Keratinocyte (primary cell): ENCODE results near the gene BSPH1. TPM values are rescaled to one million over a fixed set of nuclear protein-coding genes. Genes with fewer than 3 reads are reported as not detected.

ENCODE experiments used
- DNase-seq: peaks from one replicate; pipeline ENCODE4 v3.0.0-alpha.2; 2011; ENCODE audit warnings: low read depth, missing footprints, low spot score
- FAIRE-seq: peaks from 2 replicates; lab custom pipeline; 2011; peaks lifted over from hg19 to GRCh38; lab: Jason Lieb, UNC
- H2AFZ ChIP-seq: 2 replicates; pipeline ENCODE4 v1.6.0; 2012; ENCODE audit warnings: low read length, control low read depth, inconsistent platforms; ENCODE audit not compliant: control insufficient read depth
- H3K27ac ChIP-seq: 2 replicates; pipeline ENCODE4 v1.5.1; 2011; ENCODE audit warnings: low read length; ENCODE audit not compliant: control insufficient read depth, insufficient read depth
- H3K27me3 ChIP-seq: 3 replicates; pipeline ENCODE4 v1.6.0; 2011; ENCODE audit warnings: low read length; ENCODE audit not compliant: control insufficient read depth, insufficient read depth; ENCODE audit errors: extremely low read depth
- H3K36me3 ChIP-seq, 2 experiments: 2 replicates in 1 of 2; 3 replicates in 1 of 2; pipeline ENCODE4 v1.5.1; 2011; ENCODE audit warnings: low read length in 2 of 2, mild to moderate bottlenecking in 1 of 2; ENCODE audit not compliant: control insufficient read depth in 2 of 2, insufficient read depth in 2 of 2; ENCODE audit errors: extremely low read depth in 1 of 2
- H3K4me1 ChIP-seq: 3 replicates; pipeline ENCODE4 v1.5.1; 2011; ENCODE audit warnings: low read length; ENCODE audit not compliant: control insufficient read depth, insufficient read depth; ENCODE audit errors: extremely low read depth
- H3K4me2 ChIP-seq: 3 replicates; pipeline ENCODE4 v1.6.0; 2011; ENCODE audit warnings: low read depth, low read length; ENCODE audit not compliant: control insufficient read depth, insufficient read depth; ENCODE audit errors: extremely low read depth
- H3K4me3 ChIP-seq, 3 experiments: fragments of 200-600 bp in 1 of 3; sonication (generic) in 1 of 3; 2 replicates in 2 of 3; 3 replicates in 1 of 3; pipeline ENCODE4 v1.5.1; 2011 to 2016; ENCODE audit warnings: low read length in 3 of 3, mild to moderate bottlenecking in 3 of 3, control low read depth in 2 of 3, inconsistent platforms in 1 of 3, low read depth in 1 of 3, mixed read lengths in 1 of 3, mixed run types in 1 of 3, moderate library complexity in 1 of 3; ENCODE audit not compliant: control insufficient read depth in 2 of 3, insufficient read depth in 2 of 3; ENCODE audit errors: extremely low read depth in 1 of 3
- H3K79me2 ChIP-seq: 2 replicates; pipeline ENCODE4 v1.6.0; 2012; ENCODE audit warnings: low read length; ENCODE audit not compliant: control insufficient read depth, insufficient read depth
- H3K9ac ChIP-seq: 3 replicates; pipeline ENCODE4 v1.6.0; 2011; ENCODE audit warnings: low read length; ENCODE audit not compliant: control insufficient read depth, insufficient read depth; ENCODE audit errors: extremely low read depth
- H3K9me1 ChIP-seq: 3 replicates; pipeline ENCODE4 v1.6.0; 2011; ENCODE audit warnings: low read length; ENCODE audit not compliant: control insufficient read depth, insufficient read depth; ENCODE audit errors: extremely low read depth
- H3K9me3 ChIP-seq: 2 replicates; pipeline ENCODE4 v1.5.1; 2012; ENCODE audit warnings: low read depth, low read length; ENCODE audit not compliant: control insufficient read depth
- H4K20me1 ChIP-seq: 3 replicates; pipeline ENCODE4 v1.6.0; 2011; ENCODE audit warnings: low read length; ENCODE audit not compliant: control insufficient read depth, insufficient read depth; ENCODE audit errors: extremely low read depth
- EZH2 ChIP-seq: IDR thresholded peaks from one replicate; pipeline ENCODE4 v1.6.1; 2012; ENCODE audit warnings: inconsistent platforms, mild to moderate bottlenecking, low read length, moderate library complexity
- dilution Hi-C: fragments of 300-500 bp; cut with MboI; formaldehyde crosslinking; loops from one replicate; pipeline ENCODE4 v1.7.0; 2020; ENCODE audit warnings: low sequenced_read_pairs; ENCODE audit not compliant: extremely low pct_ligation_motif_present
- polyA plus RNA-seq, 5 experiments: library from polyadenylated mRNA; depleted of rRNA in 3 of 5; stranded (reverse) in 3 of 5; stranded (forward) in 1 of 5; unstranded in 1 of 5; fragments of >200 nt; gene quantifications; 1 replicate in 1 of 5; 2 replicates in 3 of 5; 3 replicates in 1 of 5; pipeline versions ENCODE4 v1.2.1 to v1.2.3, GENCODE V29; 2011 to 2012; ENCODE audit warnings: missing spikeins in 2 of 5, low read depth in 1 of 5, low replicate concordance in 1 of 5
- TF ChIP-seq, protein P1 (sequence below), 3 experiments: IDR thresholded peaks in 1 of 3; conservative IDR thresholded peaks in 1 of 3; optimal IDR thresholded peaks in 1 of 3; 2 replicates in 2 of 3; 3 replicates in 1 of 3; pipeline versions ENCODE3 to v1.5.1; 2011; ENCODE audit warnings: low read length in 3 of 3, mild to moderate bottlenecking in 3 of 3, moderate library complexity in 2 of 3, control low read depth in 1 of 3, inconsistent platforms in 1 of 3; ENCODE audit not compliant: insufficient read depth in 2 of 3; ENCODE audit errors: extremely low read depth in 1 of 3

BSPH1 gene
- polyA plus RNA-seq, 1 donor (not counting 4 experiments of a cell fraction or from before 2014, with no cell fraction given) = not detected

DNA sequence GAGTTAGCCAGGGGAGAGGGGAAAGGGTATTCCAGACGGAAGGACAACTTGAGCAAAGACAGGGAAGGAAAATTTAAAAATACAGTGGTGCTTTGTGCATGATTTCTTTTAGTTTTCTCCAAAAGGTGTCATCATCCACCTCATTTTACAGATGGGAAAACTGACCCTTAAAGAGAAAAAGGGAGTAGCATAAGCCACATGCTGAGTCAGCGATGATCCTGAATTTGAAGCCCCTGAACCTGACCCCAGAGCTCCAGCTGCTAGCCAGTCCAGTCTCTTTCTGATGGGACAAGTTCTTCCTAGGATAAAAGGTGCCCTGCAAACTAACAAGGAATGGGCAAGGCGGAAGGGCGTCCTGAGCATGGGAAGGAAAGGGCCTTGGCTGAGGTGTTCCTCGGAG is 41.6 kb upstream of the BSPH1 start:
- dilution Hi-C loops = no loop called here
- Histone ChIP-seq H3K9ac (no peak overlapping the region), H3K4me3 (no peak overlapping the region), H3K36me3 (no peaks in the 10 kb centered on the region), H3K4me1 (no peaks in the 10 kb centered on the region), H3K79me2 (no peaks in the 10 kb centered on the region), H3K9me3 (no peaks in the 10 kb centered on the region), H3K4me2 (no peak overlapping the region), H2AFZ (no peak overlapping the region), H4K20me1 (no peaks in the 10 kb centered on the region), H3K9me1 (no peaks in the 10 kb centered on the region), H3K27ac (no peak overlapping the region), H3K27me3 (no peaks in the 10 kb centered on the region)
- FAIRE-seq = no peak
- TF ChIP-seq EZH2 = no peak
- TF ChIP-seq, protein P1, sequence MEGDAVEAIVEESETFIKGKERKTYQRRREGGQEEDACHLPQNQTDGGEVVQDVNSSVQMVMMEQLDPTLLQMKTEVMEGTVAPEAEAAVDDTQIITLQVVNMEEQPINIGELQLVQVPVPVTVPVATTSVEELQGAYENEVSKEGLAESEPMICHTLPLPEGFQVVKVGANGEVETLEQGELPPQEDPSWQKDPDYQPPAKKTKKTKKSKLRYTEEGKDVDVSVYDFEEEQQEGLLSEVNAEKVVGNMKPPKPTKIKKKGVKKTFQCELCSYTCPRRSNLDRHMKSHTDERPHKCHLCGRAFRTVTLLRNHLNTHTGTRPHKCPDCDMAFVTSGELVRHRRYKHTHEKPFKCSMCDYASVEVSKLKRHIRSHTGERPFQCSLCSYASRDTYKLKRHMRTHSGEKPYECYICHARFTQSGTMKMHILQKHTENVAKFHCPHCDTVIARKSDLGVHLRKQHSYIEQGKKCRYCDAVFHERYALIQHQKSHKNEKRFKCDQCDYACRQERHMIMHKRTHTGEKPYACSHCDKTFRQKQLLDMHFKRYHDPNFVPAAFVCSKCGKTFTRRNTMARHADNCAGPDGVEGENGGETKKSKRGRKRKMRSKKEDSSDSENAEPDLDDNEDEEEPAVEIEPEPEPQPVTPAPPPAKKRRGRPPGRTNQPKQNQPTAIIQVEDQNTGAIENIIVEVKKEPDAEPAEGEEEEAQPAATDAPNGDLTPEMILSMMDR (optimal IDR thresholded peaks at IDR 0.05 in 1 of 3, IDR thresholded peaks at IDR 0.05 in 1 of 3, conservative IDR thresholded peaks at IDR 0.05 in 1 of 3; ENCODE audit: extremely low read depth in 1 of 3, insufficient read depth in 2 of 3, low read length in 3 of 3) = no peak
- no peak for DNase-seq

DNA sequence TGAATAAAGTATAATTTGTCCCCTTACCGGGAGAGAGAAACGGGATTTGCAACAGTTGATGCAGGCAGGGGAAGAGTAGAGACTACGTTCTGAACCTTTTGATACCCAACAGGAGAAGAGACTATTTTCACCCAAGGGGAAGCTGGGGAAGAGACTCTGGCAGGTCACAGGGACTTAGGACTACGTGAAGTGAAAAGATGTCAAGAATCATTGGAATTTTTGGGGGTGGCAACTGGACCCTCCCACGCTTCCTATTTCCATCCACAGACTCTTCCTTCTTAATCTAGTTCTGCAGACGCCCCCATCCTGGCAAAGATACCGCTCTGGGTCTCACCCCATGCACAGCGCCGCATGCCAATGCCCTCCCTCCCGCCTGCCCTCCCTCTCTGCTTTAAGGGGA is 38.1 kb upstream of the BSPH1 start:
- no peaks in the 10 kb centered on the region for H3K9me3 ChIP-seq
- H3K27me3 ChIP-seq = no peaks in the 10 kb centered on the region
- no peak overlapping the region for H3K4me3 ChIP-seq
- no peak overlapping the region for H3K9ac ChIP-seq
- TF ChIP-seq, protein P1 (optimal IDR thresholded peaks at IDR 0.05 in 1 of 3, IDR thresholded peaks at IDR 0.05 in 1 of 3, conservative IDR thresholded peaks at IDR 0.05 in 1 of 3; ENCODE audit: extremely low read depth in 1 of 3, insufficient read depth in 2 of 3, low read length in 3 of 3) = no peak
- TF ChIP-seq EZH2 = no peak
- FAIRE-seq (no peak), DNase-seq (no peak)
- no peak overlapping the region for H3K27ac ChIP-seq
- H2AFZ ChIP-seq = no peak overlapping the region
- H3K4me2 ChIP-seq = no peak overlapping the region
- H3K4me1 ChIP-seq = no peaks in the 10 kb centered on the region
- H3K79me2 ChIP-seq = no peaks in the 10 kb centered on the region
- no peaks in the 10 kb centered on the region for H3K9me1 ChIP-seq
- dilution Hi-C loops = no loop called here
- H3K36me3 ChIP-seq = no peaks in the 10 kb centered on the region
- H4K20me1 ChIP-seq = no peaks in the 10 kb centered on the region
